ENCODE results near the gene SIAH3. TPM values are rescaled to one million over a fixed set of nuclear protein-coding genes. Genes with fewer than 3 reads are reported as not detected.

The SIAH3 gene
- total RNA-seq, 2 experiments from 2014 or later = not detected

- no peak for DNase-seq (ENCODE audit: low spot score)
- TF ChIP-seq EZH2phosphoT487 (IDR thresholded peaks at IDR 0.05; ENCODE audit: borderline replicate concordance, low read depth, low read length) = no peak
- no peak for TF ChIP-seq CTCF (conservative IDR thresholded peaks at IDR 0.05; ENCODE audit: low read length)
- H4K20me1 ChIP-seq (ENCODE audit: insufficient read depth, low read length) = no peaks in the 10 kb centered on the region
- no peaks in the 10 kb centered on the region for H3K4me1 ChIP-seq (ENCODE audit: insufficient read depth, low read length, poor library complexity, severe bottlenecking)
- CTCF ChIA-PET (ENCODE audit: unreplicated experiment) = no interaction called here
- no peak overlapping the region for H2AFZ ChIP-seq (ENCODE audit: low read length)
- intact Hi-C loops (cut with micrococcal nuclease; ENCODE audit: unreplicated experiment) = no loop called here
- H3K4me2 ChIP-seq (ENCODE audit: low read length) = no peak overlapping the region
- H3K4me3 ChIP-seq (ENCODE audit: low read depth, low read length, poor library complexity, severe bottlenecking) = no peak overlapping the region
- H3K9me3 ChIP-seq (ENCODE audit: low read length) = no peaks in the 10 kb centered on the region
- no peaks in the 10 kb centered on the region for H3K9me2 ChIP-seq (ENCODE audit: insufficient read depth, low read length)
- BruUV-seq (replicated peaks) = no TSS peak
- no peak overlapping the region for H3K27ac ChIP-seq (ENCODE audit: low read depth, low read length, poor library complexity, severe bottlenecking)
- H3K36me3 ChIP-seq (ENCODE audit: insufficient read depth, low read length) = no peaks in the 10 kb centered on the region
- POLR2A ChIA-PET = no interaction called here
- H3K79me2 ChIP-seq (ENCODE audit: insufficient read depth, low read depth, low read length) = no peaks in the 10 kb centered on the region
Observed at GRCh38 chr13:45861322-45861721, 9.8 kb upstream of the SIAH3 start.

- H2AFZ ChIP-seq (ENCODE audit: low read length) = no peak overlapping the region
- intact Hi-C loops (cut with micrococcal nuclease; ENCODE audit: unreplicated experiment) = no loop called here
- POLR2A ChIA-PET = no interaction called here
- no peak overlapping the region for H3K4me2 ChIP-seq (ENCODE audit: low read length)
- no peaks in the 10 kb centered on the region for H3K36me3 ChIP-seq (ENCODE audit: insufficient read depth, low read length)
- no TSS peak for BruUV-seq (replicated peaks)
- no peaks in the 10 kb centered on the region for H3K4me1 ChIP-seq (ENCODE audit: insufficient read depth, low read length, poor library complexity, severe bottlenecking)
- H3K9me3 ChIP-seq (ENCODE audit: low read length) = no peaks in the 10 kb centered on the region
- no peak for DNase-seq (ENCODE audit: low spot score)
- no peaks in the 10 kb centered on the region for H3K79me2 ChIP-seq (ENCODE audit: insufficient read depth, low read depth, low read length)
- no peaks in the 10 kb centered on the region for H3K9me2 ChIP-seq (ENCODE audit: insufficient read depth, low read length)
- H3K27ac ChIP-seq (ENCODE audit: low read depth, low read length, poor library complexity, severe bottlenecking) = no peak overlapping the region
- CTCF ChIA-PET (ENCODE audit: unreplicated experiment) = no interaction called here
- H4K20me1 ChIP-seq (ENCODE audit: insufficient read depth, low read length) = no peaks in the 10 kb centered on the region
- no peak for TF ChIP-seq EZH2phosphoT487 (IDR thresholded peaks at IDR 0.05; ENCODE audit: borderline replicate concordance, low read depth, low read length)
- TF ChIP-seq CTCF (conservative IDR thresholded peaks at IDR 0.05; ENCODE audit: low read length) = no peak
- no peak overlapping the region for H3K4me3 ChIP-seq (ENCODE audit: low read depth, low read length, poor library complexity, severe bottlenecking)
Observed at GRCh38 chr13:45860240-45860639, 8.7 kb upstream of the SIAH3 start.

- TF ChIP-seq CTCF (conservative IDR thresholded peaks at IDR 0.05; ENCODE audit: low read length) (no peak), EZH2phosphoT487 (IDR thresholded peaks at IDR 0.05; ENCODE audit: borderline replicate concordance, low read depth, low read length) (no peak)
- CTCF ChIA-PET (ENCODE audit: unreplicated experiment) = no interaction called here
- POLR2A ChIA-PET = interaction anchor here (0.7 kb wide), 1 partner anchor 29 kb away, joined by 3 read pairs; no protein-coding TSS in a partner anchor
Observed at GRCh38 chr13:45859705-45860104, 8.2 kb upstream of the SIAH3 start.

More at GRCh38 chr13:45859705-45860104, 8.2 kb upstream of the SIAH3 start:
- H4K20me1 ChIP-seq (ENCODE audit: insufficient read depth, low read length) = no peaks in the 10 kb centered on the region
- H3K9me2 ChIP-seq (ENCODE audit: insufficient read depth, low read length) = no peaks in the 10 kb centered on the region
- no peaks in the 10 kb centered on the region for H3K36me3 ChIP-seq (ENCODE audit: insufficient read depth, low read length)
- H3K27ac ChIP-seq (ENCODE audit: low read depth, low read length, poor library complexity, severe bottlenecking) = no peak overlapping the region
- H3K79me2 ChIP-seq (ENCODE audit: insufficient read depth, low read depth, low read length) = no peaks in the 10 kb centered on the region
- no TSS peak for BruUV-seq (replicated peaks)
- DNase-seq (ENCODE audit: low spot score) = no peak
- no peak overlapping the region for H2AFZ ChIP-seq (ENCODE audit: low read length)
- H3K4me1 ChIP-seq (ENCODE audit: insufficient read depth, low read length, poor library complexity, severe bottlenecking) = no peaks in the 10 kb centered on the region
- intact Hi-C loops (cut with micrococcal nuclease; ENCODE audit: unreplicated experiment) = no loop called here
- H3K4me2 ChIP-seq (ENCODE audit: low read length) = no peak overlapping the region
- H3K4me3 ChIP-seq (ENCODE audit: low read depth, low read length, poor library complexity, severe bottlenecking) = no peak overlapping the region
- 0 out of 2 replicates have a peak, but pooled peaks cover 3% of the 10 kb centered on the region for H3K9me3 ChIP-seq (ENCODE audit: low read length)
